KOPT-K1 (cell line): ENCODE results near the gene SMYD3.

Experiments
- H3K27ac ChIP-seq: fragments of 200-600 bp; sonication (generic); 2 replicates; pipeline ENCODE4 v1.5.1; 2016; ENCODE audit warnings: antibody characterized with exemption, mild to moderate bottlenecking, low read depth, low read length; ENCODE audit not compliant: poor library complexity, severe bottlenecking
- H3K36me3 ChIP-seq: fragments of 200-600 bp; sonication (generic); 2 replicates; pipeline ENCODE4 v1.5.1; 2017; ENCODE audit warnings: antibody characterized with exemption, mild to moderate bottlenecking, low read length, moderate library complexity; ENCODE audit not compliant: insufficient read depth
- H3K9me3 ChIP-seq: fragments of 200-600 bp; sonication (generic); 2 replicates; pipeline ENCODE4 v1.5.1; 2017; ENCODE audit warnings: antibody characterized with exemption, low read length, mild to moderate bottlenecking; ENCODE audit not compliant: insufficient read depth, poor library complexity, severe bottlenecking

SMYD3 gene

DNA sequence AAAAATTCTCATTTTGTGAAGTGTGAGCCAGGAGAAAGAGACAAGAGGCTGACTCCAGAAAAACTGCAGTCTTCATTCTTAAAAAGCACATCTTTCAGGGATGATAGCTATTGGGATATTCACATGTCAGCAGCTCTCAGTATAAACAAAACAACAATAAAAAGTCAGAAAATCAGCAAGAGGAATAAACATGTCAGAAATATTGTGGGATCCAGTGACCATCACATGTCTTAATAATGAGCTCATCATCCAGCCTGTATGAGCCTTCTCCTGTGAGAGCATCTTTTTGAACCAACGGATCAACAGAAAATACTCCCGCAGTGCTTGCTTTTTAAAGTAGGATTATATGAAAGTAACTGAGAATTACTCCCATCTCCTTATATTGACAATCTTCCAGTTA lies 241.6 kb downstream of the SMYD3 start:
- peaks cover 6% of the 10 kb centered on the region for H3K9me3 ChIP-seq
- no peaks in the 10 kb centered on the region for H3K36me3 ChIP-seq
- H3K27ac ChIP-seq = no peak overlapping the region

DNA sequence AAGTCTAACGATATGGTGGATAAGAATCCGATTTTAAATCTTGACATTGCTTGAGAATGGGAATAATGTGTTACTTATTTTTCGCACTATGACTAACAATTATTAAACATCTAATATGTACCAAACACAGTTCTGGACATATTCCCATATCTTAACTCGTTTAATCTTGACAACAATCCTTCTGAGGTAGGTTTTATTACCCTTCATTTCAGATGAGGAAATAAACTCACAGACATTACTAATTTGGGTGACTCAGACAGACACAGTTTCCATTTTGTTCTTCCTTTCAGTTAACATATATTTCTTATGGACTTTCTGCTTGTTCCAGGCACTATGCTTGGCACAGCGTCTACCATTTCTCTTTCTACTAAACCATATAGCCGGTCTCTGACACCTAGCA lies 244.8 kb downstream of the SMYD3 start:
- peaks cover 29% of the 10 kb centered on the region for H3K9me3 ChIP-seq
- H3K27ac ChIP-seq = no peak overlapping the region
- no peaks in the 10 kb centered on the region for H3K36me3 ChIP-seq

DNA sequence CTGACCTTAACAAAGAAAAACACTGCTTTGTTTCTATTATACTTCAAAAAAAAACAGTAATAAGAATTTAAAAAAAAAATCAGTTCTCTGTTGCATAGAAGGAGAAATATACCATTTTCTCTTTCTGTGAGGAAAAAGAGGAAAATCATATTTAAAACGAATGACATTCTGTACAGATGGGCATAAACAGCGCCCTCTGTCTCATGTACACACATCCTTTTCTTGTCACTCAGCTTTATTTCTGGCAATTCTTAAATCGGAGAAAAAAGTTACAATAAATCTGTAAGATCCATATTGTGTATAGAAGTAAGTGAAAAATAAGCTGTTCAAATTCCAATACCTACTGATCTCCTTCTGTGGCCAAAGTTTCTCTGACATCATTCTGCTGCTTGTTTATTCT lies 245.4 kb downstream of the SMYD3 start:
- Histone ChIP-seq H3K36me3 (no peaks in the 10 kb centered on the region), H3K27ac (no peak overlapping the region), H3K9me3 (peaks cover 29% of the 10 kb centered on the region)

DNA sequence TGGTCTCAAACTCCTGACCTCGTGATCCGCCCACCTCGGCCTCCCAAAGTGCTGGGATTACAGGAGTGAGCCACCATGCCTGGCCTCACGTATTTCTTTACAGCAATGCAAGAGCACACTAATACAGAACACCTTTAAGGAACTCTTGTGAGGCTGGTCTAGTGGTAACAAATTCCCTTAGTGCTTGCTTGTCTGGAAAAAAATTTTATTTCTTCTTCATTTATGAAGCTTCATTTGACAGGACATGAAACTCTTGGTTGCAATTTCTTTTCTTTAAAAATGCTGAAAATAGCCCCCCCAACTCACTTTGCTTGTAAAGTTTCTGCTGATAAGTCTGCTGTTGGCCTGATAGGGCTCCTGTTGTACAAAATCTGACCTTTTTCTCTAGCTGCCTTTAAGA lies 248.8 kb downstream of the SMYD3 start:
- H3K9me3 ChIP-seq = peaks cover 29% of the 10 kb centered on the region
- no peak overlapping the region for H3K27ac ChIP-seq
- H3K36me3 ChIP-seq = no peaks in the 10 kb centered on the region

DNA sequence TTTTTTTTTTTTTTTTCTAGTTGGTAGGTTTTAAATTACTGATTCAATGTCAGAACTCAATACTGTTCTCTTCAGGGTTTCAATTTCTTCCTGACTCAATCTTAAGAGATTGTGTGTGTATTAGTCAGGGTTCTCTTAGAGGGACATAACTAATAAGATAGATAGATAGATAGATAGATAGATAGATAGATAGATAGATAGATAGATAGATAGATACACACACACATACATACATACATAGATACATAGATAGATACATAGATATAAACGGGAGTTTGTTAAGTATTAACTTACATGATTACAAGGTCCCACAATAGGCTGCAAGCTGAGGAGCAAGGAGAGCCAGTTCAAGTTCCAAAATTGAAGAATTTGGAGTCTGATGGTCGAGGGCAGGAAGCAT lies 251.3 kb downstream of the SMYD3 start:
- Histone ChIP-seq H3K9me3 (peaks cover 26% of the 10 kb centered on the region), H3K27ac (no peak overlapping the region), H3K36me3 (no peaks in the 10 kb centered on the region)

DNA sequence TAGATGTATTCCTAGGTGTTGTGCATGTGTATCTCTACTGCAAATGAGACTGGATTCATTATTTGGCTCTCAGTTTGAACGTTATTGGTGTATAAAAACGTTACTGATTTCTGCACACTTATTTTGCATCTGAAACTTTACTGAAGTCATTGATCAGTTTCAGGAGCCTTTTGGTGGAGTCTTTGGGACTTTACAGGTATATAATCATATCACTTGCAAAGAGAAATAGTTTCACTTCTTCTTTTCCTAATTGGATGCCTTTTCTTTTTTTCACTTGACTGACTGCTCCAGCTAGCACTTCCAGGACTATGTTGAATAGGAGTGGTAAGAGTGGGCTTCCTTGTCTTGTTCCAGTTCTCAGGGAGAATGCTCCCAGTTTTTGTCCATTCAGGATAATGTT lies 252.2 kb downstream of the SMYD3 start:
- Histone ChIP-seq H3K36me3 (no peaks in the 10 kb centered on the region), H3K9me3 (peaks cover 17% of the 10 kb centered on the region), H3K27ac (no peak overlapping the region)

DNA sequence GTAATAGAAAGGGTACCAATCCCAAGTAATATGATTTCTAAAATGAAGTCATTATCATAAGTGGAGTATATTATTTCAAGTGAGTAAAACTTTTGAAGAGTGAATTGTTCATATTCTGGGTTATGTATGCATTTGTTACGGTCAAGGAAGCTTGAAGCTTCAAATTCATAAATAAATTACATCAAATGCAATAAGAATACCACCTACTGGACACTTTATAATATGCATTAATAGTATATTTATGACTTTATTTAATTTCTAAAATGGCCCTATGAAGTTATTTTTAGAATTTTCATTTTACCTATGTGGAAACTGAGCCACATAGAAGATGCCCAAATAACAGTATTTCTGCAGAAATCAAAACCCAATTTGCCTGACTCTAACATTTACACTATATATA lies 260.6 kb downstream of the SMYD3 start:
- no peaks in the 10 kb centered on the region for H3K9me3 ChIP-seq
- no peak overlapping the region for H3K27ac ChIP-seq
- H3K36me3 ChIP-seq = no peaks in the 10 kb centered on the region

DNA sequence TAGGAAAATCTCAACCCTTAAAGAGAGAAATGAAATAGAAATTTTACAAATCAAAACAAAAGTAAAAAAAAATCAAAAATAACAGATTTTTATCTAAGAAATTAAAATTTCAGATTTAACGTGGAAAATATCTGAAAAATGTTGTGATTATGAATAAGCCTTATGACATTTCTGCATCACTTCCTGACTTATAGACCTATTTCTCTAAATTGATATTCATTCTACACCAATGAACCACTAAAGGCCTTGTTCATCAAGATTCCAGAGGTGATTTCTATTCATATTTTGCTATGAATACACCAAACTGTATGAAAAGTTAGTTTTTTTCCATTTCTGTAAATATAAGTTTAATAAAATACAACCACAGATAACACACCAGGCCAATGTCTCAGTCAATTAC lies 261.5 kb downstream of the SMYD3 start:
- Histone ChIP-seq H3K27ac (no peak overlapping the region), H3K36me3 (no peaks in the 10 kb centered on the region), H3K9me3 (no peaks in the 10 kb centered on the region)

DNA sequence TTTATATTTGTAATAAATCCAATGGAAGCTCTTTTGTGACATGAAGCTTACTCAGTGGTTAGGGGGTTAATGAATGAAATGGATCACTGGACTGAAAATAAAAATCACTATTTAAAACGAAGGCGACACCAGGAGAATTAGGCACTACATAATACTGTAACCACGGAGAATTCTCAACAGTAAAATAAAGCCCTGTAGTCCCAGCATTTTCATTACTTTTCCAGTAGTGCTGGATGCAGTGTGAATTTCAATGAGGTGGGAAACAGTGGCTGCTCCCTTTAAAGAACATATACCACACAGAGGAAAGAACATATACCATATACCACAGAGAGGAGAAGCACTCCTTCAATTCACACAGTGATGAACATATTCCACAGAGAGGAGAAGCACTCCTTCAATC lies 275.0 kb downstream of the SMYD3 start:
- Histone ChIP-seq H3K9me3 (no peaks in the 10 kb centered on the region), H3K27ac (no peak overlapping the region), H3K36me3 (no peaks in the 10 kb centered on the region)

DNA sequence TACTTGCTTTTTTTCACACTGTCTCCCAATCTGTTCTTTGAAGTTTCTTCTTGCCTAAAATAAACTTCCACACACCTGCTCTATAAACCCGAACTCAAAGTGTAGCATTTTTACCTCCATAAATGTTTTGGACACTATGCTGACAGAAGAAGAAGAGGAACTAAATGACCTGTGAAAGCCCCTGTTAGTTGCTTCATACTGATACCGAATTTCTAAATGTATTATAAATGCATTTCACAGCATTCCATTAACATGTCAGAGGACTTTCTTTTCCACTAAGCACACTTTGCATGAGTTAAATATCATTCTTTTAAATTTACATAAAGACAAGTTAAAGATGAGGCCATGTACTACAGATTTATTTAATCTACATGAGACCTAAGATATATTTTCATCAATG lies 281.0 kb downstream of the SMYD3 start:
- no peaks in the 10 kb centered on the region; the same call in 1 of the 2 replicates for H3K36me3 ChIP-seq

DNA sequence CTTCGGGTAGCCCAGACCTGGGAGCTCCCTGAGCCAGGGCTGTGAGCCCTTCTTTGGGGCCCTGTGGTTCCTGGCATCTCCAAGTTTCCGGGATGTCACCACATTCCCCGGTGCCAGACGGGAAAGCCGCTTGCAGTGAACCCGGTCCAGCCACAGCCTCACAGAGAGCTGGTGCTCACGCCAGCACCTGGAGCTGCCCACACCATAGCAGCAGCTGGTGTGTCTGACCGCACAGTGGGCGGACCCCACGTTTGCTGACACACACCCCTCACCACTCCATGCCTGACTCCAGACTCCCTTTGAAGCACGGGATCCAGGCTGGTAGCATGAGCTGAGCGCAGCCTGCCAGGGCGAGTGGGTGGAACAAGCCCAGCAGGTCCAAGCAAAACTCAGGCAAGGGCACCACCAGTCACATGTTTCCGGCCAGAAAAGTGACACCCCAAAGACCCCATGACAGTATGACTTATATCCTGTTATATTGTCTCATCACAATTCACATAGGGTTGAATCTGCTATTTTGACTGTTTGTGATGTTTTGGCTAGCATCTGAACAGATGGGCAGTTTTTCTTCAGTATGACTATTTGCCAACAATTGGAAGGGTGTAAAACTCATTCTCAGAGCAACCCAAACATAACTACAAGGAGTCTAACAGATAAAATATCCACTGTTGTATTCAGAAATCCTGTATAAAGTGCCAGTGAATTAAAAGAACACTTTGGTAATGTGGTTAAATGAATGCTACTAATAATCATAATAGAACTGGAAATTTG lies 285.4 kb downstream of the SMYD3 start:
- peaks cover 25% of the 10 kb centered on the region for H3K9me3 ChIP-seq
- H3K27ac ChIP-seq = no peak overlapping the region
- H3K36me3 ChIP-seq = peaks cover 3% of the 10 kb centered on the region; the same call in 1 of the 2 replicates

More for the DNA sequence above, 281.0 kb downstream of the SMYD3 start:
- Histone ChIP-seq H3K9me3 (peaks cover 10% of the 10 kb centered on the region), H3K27ac (no peak overlapping the region)

DNA sequence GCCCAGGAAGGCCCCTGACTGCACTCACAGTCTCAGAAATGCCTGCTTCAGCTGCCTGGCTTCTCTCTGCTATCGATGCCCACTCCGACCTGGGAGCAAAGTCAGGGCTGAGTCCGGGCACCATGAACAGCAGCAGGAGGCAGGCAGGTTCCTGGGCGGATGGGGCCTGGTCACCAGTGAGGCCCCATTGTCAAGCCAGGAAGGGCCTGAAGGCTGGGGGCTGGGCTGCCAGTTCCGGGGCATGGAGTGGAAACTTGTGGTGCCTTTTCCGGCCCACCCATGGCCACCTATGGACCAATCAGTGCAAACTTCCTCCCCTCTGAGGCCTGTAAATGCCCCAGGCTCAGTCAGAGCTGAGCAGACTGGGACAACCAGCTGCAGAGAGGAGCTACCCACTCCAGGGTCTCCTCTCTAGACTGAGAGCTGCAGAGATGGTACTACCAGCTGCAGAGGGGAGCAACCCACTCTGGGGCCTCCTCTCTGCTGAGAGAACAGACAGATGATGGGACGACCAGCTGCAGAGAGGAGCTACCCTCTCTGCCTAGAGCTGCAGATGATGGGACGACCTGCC lies 286.5 kb downstream of the SMYD3 start:
- Histone ChIP-seq H3K36me3 (peaks cover 3% of the 10 kb centered on the region; the same call in 1 of the 2 replicates), H3K9me3 (peaks cover 25% of the 10 kb centered on the region), H3K27ac (no peak overlapping the region)

DNA sequence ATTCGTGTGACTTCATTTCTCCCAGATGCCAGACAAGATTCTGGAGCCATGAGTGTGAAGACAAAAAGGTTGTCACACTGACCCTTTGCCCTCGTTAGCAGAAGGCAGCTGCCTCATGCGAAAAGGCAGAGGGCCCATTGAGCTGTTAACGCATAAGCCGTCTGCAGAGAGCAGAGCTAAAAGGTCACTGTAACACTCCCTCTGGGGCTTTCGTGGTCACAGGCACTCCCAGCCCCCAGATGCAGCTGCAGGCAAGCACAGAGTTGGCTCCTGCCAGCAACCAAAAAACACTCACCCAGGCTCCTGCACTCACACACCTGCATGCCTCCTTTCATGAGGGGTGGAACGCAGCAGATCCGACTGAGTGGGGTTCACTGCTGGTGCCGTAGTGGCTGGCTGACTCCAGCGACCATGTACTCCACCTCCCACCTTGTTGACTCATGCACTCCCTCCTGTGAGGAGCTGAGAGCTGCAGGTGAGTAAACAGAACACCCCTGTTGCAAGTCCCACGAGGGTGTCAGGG lies 287.5 kb downstream of the SMYD3 start:
- no peak overlapping the region for H3K27ac ChIP-seq
- H3K9me3 ChIP-seq = peaks cover 25% of the 10 kb centered on the region
- H3K36me3 ChIP-seq = peaks cover 3% of the 10 kb centered on the region; the same call in 1 of the 2 replicates

DNA sequence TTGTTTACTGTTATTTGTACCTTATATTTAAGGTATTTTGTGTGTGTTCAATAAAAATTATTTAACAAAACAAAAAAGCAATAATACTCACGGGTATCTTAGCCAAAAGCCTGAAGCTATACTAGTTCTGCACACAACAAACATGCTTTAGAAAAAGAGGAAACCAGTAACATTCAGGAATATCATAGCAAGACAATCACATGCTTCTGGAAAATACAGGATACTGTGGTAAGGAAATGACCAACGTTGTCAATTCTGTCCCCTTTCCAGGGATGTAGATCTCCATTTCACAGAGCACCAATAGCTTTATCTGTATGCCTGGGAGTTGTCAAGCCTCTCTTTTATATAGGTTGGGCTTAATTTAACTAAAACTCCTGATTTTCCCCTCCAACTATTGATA lies 288.4 kb downstream of the SMYD3 start:
- Histone ChIP-seq H3K27ac (no peak overlapping the region), H3K36me3 (peaks cover 3% of the 10 kb centered on the region; the same call in 1 of the 2 replicates), H3K9me3 (peaks cover 25% of the 10 kb centered on the region)

DNA sequence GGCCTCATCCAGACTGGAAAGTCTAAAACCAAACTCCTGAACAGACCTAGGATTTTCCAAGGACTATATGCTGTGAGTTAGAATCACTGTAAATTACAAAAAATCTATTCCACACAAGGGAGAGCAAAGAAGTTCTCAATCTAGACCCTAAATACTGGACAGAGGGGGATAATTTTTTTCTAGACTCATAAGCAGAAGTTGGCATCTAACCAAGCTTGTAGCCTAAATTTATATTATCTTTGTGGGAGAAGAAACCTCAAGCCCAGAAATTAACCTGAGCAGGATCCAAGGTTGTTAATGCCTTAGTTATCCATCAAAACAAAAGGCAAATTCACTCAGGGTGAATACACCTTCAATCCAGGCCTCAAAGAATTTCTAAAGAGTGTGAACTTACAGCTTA lies 290.2 kb downstream of the SMYD3 start:
- H3K9me3 ChIP-seq = peaks cover 23% of the 10 kb centered on the region
- H3K27ac ChIP-seq = no peak overlapping the region
- H3K36me3 ChIP-seq = peaks cover 3% of the 10 kb centered on the region; the same call in 1 of the 2 replicates

DNA sequence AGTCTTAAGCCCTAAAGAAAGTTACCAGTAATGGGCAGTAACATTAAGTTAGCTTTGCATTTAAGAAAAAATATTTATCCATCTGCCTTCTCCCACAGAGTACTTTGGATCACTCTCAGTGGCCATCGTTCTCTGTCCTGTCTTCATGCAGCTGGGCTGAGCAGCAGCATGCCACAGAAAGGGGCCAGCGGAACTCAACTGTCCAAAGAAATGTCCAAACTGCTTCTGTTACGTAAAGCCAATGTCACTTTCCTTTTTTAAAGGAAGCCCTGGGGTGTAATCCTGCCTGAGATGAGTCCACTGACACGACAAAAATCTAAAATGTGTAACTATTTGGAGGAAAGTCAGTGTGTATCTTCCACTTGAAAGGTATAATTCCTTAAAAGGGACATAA lies 291.6 kb downstream of the SMYD3 start:
- no peak overlapping the region for H3K27ac ChIP-seq
- H3K9me3 ChIP-seq = peaks cover 9% of the 10 kb centered on the region
- H3K36me3 ChIP-seq = no peaks in the 10 kb centered on the region; the same call in 1 of the 2 replicates
